H1 (cell line): ENCODE data around the gene ACSF3. TPM values are rescaled to one million over a fixed set of nuclear protein-coding genes. Genes with fewer than 3 reads are reported as not detected.

ENCODE experiments used
- CTCF ChIA-PET: fragments of 300-600 bp; sonication (Branson Sonifier 250); formaldehyde crosslinking; loops from one replicate; lab custom pipeline; 2021; ENCODE audit not compliant: partially characterized antibody; lab: Charles Lee
- POLR2A ChIA-PET: fragments of 300-600 bp; sonication (Branson Sonifier 250); formaldehyde crosslinking; loops from one replicate; lab custom pipeline; 2021; ENCODE audit warnings: inconsistent platforms; ENCODE audit not compliant: partially characterized antibody; lab: Charles Lee
- DNase-seq, 2 experiments: peaks; one replicate each; pipeline versions ENCODE4 v3.0.0 to v3.0.0-alpha.2; 2010 to 2022; ENCODE audit warnings: low spot score in 2 of 2, low read depth in 1 of 2, mixed read lengths in 1 of 2
- FAIRE-seq: peaks from 2 replicates; lab custom pipeline; 2011; peaks lifted over from hg19 to GRCh38; lab: Jason Lieb, UNC
- H2AFZ ChIP-seq: 2 replicates; pipeline ENCODE4 v1.8.1; 2012; ENCODE audit warnings: low read length, inconsistent platforms
- H2AK5ac ChIP-seq: 2 replicates; pipeline ENCODE4 v1.6.1; 2013; ENCODE audit warnings: low read depth, low read length
- H2BK120ac ChIP-seq: replicated peaks from 2 replicates; pipeline ENCODE3; 2013; ENCODE audit warnings: low read depth, low read length, inconsistent platforms
- H2BK12ac ChIP-seq: 2 replicates; pipeline ENCODE4 v1.6.1; 2013; ENCODE audit warnings: low read depth, low read length
- H2BK15ac ChIP-seq: 2 replicates; pipeline ENCODE4 v1.6.1; 2013; ENCODE audit warnings: low read length
- H2BK20ac ChIP-seq: 2 replicates; pipeline ENCODE4 v1.6.1; 2013; ENCODE audit warnings: low read length
- H2BK5ac ChIP-seq: 2 replicates; pipeline ENCODE4 v1.6.1; 2013; ENCODE audit warnings: low read depth, low read length
- H3K14ac ChIP-seq: 2 replicates; pipeline ENCODE4 v1.6.1; 2013; ENCODE audit warnings: inconsistent platforms; ENCODE audit not compliant: insufficient read length
- H3K18ac ChIP-seq: 2 replicates; pipeline ENCODE4 v1.6.1; 2013; ENCODE audit warnings: low read length; ENCODE audit errors: extremely low read depth
- H3K23ac ChIP-seq: 2 replicates; pipeline ENCODE4 v1.6.1; 2013; ENCODE audit warnings: inconsistent platforms; ENCODE audit not compliant: insufficient read length
- H3K23me2 ChIP-seq: 2 replicates; pipeline ENCODE4 v1.6.1; 2013; ENCODE audit warnings: low read depth, low read length
- H3K27ac ChIP-seq: 2 replicates; pipeline ENCODE4 v1.6.1; 2011; ENCODE audit warnings: low read depth, low read length, inconsistent platforms
- H3K27me3 ChIP-seq, 4 experiments: replicated peaks in 1 of 4; 1 replicate in 1 of 4; 2 replicates in 3 of 4; pipeline versions ENCODE4 v1.6.1 to v1.8.1; 2011 to 2013; ENCODE audit warnings: low read length in 3 of 4, mild to moderate bottlenecking in 3 of 4, inconsistent platforms in 2 of 4, mixed read lengths in 2 of 4, moderate library complexity in 1 of 4; ENCODE audit not compliant: control insufficient read depth in 3 of 4, insufficient read depth in 3 of 4; ENCODE audit errors: extremely low read depth in 1 of 4
- H3K36me3 ChIP-seq, 4 experiments: 2 replicates each; pipeline versions ENCODE4 v1.6.1 to v1.8.1; 2011 to 2013; ENCODE audit warnings: mild to moderate bottlenecking in 4 of 4, low read length in 3 of 4, moderate library complexity in 2 of 4, control low read depth in 1 of 4, inconsistent platforms in 1 of 4; ENCODE audit not compliant: insufficient read depth in 4 of 4, control insufficient read depth in 2 of 4
- H3K4ac ChIP-seq: replicated peaks from 2 replicates; pipeline ENCODE3; 2013; ENCODE audit warnings: low read length, low read depth, mixed read lengths, inconsistent platforms; ENCODE audit not compliant: insufficient read length
- H3K4me1 ChIP-seq, 4 experiments: replicated peaks in 1 of 4; 1 replicate in 1 of 4; 2 replicates in 3 of 4; pipeline versions ENCODE4 v1.6.1 to v1.8.1; 2011 to 2013; ENCODE audit warnings: low read length in 3 of 4, inconsistent platforms in 2 of 4, mixed read lengths in 1 of 4; ENCODE audit not compliant: insufficient read depth in 4 of 4, control insufficient read depth in 3 of 4
- H3K4me2 ChIP-seq, 2 experiments: 2 replicates each; pipeline versions ENCODE4 v1.6.1 to v1.8.1; 2011 to 2013; ENCODE audit warnings: low read depth in 2 of 2, low read length in 2 of 2, control low read depth in 1 of 2, inconsistent platforms in 1 of 2, mild to moderate bottlenecking in 1 of 2; ENCODE audit not compliant: insufficient read depth in 1 of 2
- H3K4me3 ChIP-seq, 4 experiments: fragments of 200-600, 300-600 bp in 1 of 4; sonication (generic), shearing (Covaris generic), sonication (Bioruptor Twin) in 1 of 4; 2 replicates each; pipeline versions ENCODE4 v1.5.1 to v1.8.1; 2011 to 2016; ENCODE audit warnings: low read length in 4 of 4, low read depth in 3 of 4, control low read depth in 2 of 4, inconsistent platforms in 2 of 4, mild to moderate bottlenecking in 2 of 4, mixed read lengths in 1 of 4, moderate library complexity in 1 of 4; ENCODE audit not compliant: insufficient read depth in 2 of 4; ENCODE audit errors: extremely low read depth in 1 of 4
- H3K56ac ChIP-seq: replicated peaks from 2 replicates; pipeline ENCODE3; 2013; ENCODE audit warnings: low read depth, mild to moderate bottlenecking, mixed read lengths, low read length, inconsistent platforms; ENCODE audit not compliant: insufficient read length
- H3K79me1 ChIP-seq: 2 replicates; pipeline ENCODE4 v1.6.1; 2013; ENCODE audit warnings: low read depth, low read length, control low read depth
- H3K79me2 ChIP-seq, 2 experiments: 2 replicates each; pipeline versions ENCODE4 v1.6.1 to v1.8.1; 2012 to 2013; ENCODE audit warnings: low read length in 2 of 2, mild to moderate bottlenecking in 2 of 2, inconsistent platforms in 1 of 2; ENCODE audit not compliant: insufficient read depth in 2 of 2, control insufficient read depth in 1 of 2
- H3K9ac ChIP-seq, 4 experiments: replicated peaks in 1 of 4; 1 replicate in 1 of 4; 2 replicates in 3 of 4; pipeline versions ENCODE4 v1.6.1 to v1.8.1; 2011 to 2013; ENCODE audit warnings: low read depth in 3 of 4, low read length in 3 of 4, control low read depth in 2 of 4, mild to moderate bottlenecking in 2 of 4, moderate library complexity in 2 of 4, inconsistent platforms in 1 of 4; ENCODE audit errors: extremely low read depth in 1 of 4
- H3K9me3 ChIP-seq, 2 experiments: 2 replicates each; pipeline versions ENCODE4 v1.6.1 to v1.8.1; 2012 to 2013; ENCODE audit warnings: mild to moderate bottlenecking in 2 of 2, moderate library complexity in 2 of 2, control low read depth in 1 of 2, inconsistent platforms in 1 of 2, low read depth in 1 of 2, low read length in 1 of 2, mixed read lengths in 1 of 2; ENCODE audit not compliant: insufficient read depth in 2 of 2
- H4K20me1 ChIP-seq, 2 experiments: replicated peaks in 1 of 2; 2 replicates each; pipeline versions ENCODE3 to v1.8.1; 2011 to 2013; ENCODE audit warnings: inconsistent platforms in 2 of 2, low read length in 2 of 2, mild to moderate bottlenecking in 1 of 2; ENCODE audit not compliant: insufficient read depth in 2 of 2, control insufficient read depth in 1 of 2
- H4K5ac ChIP-seq: 2 replicates; pipeline ENCODE4 v1.6.1; 2013; ENCODE audit warnings: low read length, low read depth, mixed read lengths, inconsistent platforms; ENCODE audit not compliant: insufficient read length
- H4K8ac ChIP-seq: 2 replicates; pipeline ENCODE4 v1.8.0; 2013; ENCODE audit warnings: mild to moderate bottlenecking, moderate library complexity, low read length, inconsistent platforms; ENCODE audit not compliant: insufficient read depth; ENCODE audit errors: extremely low read depth
- H4K91ac ChIP-seq: replicated peaks from 2 replicates; pipeline ENCODE3; 2013; ENCODE audit warnings: low read length, mixed read lengths, inconsistent platforms; ENCODE audit not compliant: insufficient read length
- BACH1 ChIP-seq: IDR thresholded peaks from 2 replicates; pipeline ENCODE4 v1.6.1; 2012; ENCODE audit warnings: low read length, improper control_type of control experiment
- CBX8 ChIP-seq: fragments of 300-800, 300-1000 bp; sonication (generic); IDR thresholded peaks from 2 replicates; pipeline ENCODE4 v1.7.1; 2016; ENCODE audit warnings: low read depth, low read length, borderline replicate concordance
- CEBPB ChIP-seq: IDR thresholded peaks from 2 replicates; pipeline ENCODE4 v1.6.1; 2012; ENCODE audit warnings: low read depth, low read length
- EGR1 ChIP-seq: IDR thresholded peaks from 2 replicates; pipeline ENCODE4 v1.6.1; 2011; ENCODE audit warnings: low read depth, low read length, borderline replicate concordance
- FOSL1 ChIP-seq: IDR thresholded peaks from 2 replicates; pipeline ENCODE4 v1.6.1; 2011; ENCODE audit warnings: mild to moderate bottlenecking, low read depth, low read length, moderate library complexity; ENCODE audit not compliant: insufficient read depth
- GTF2F1 ChIP-seq: IDR thresholded peaks from 2 replicates; pipeline ENCODE4 v1.6.1; 2012; ENCODE audit warnings: low read depth, low read length, improper control_type of control experiment, borderline replicate concordance
- JUND ChIP-seq: IDR thresholded peaks from 2 replicates; pipeline ENCODE4 v1.6.1; 2011; ENCODE audit warnings: mild to moderate bottlenecking, improper control_type of control experiment, low read length
- SIX5 ChIP-seq: IDR thresholded peaks from 2 replicates; pipeline ENCODE4 v1.6.1; 2011; ENCODE audit warnings: mild to moderate bottlenecking, low read depth, low read length
- SP1 ChIP-seq: IDR thresholded peaks from 2 replicates; pipeline ENCODE4 v1.6.1; 2011; ENCODE audit warnings: low read depth, low read length
- TBP ChIP-seq: IDR thresholded peaks from 2 replicates; pipeline ENCODE4 v1.6.1; 2011; ENCODE audit warnings: low read depth, low read length, improper control_type of control experiment
- TEAD4 ChIP-seq: IDR thresholded peaks from 2 replicates; pipeline ENCODE4 v1.6.1; 2012; ENCODE audit warnings: low read depth, low read length, inconsistent platforms, mixed read lengths
- USF2 ChIP-seq: IDR thresholded peaks from 2 replicates; pipeline ENCODE4 v1.6.1; 2011; ENCODE audit warnings: low read length, improper control_type of control experiment
- WGBS, 2 experiments: shearing (Covaris generic) in 1 of 2; methylation state at CpG; one replicate each; pipeline versions ENCODE4 v1.1.6 to v1.1.7; 2013 to 2015; ENCODE audit warnings: low lambda C conversion rate in 2 of 2, mixed read lengths in 2 of 2, inconsistent platforms in 1 of 2, low coverage in 1 of 2, missing lambda C conversion rate in 1 of 2; ENCODE audit not compliant: insufficient replicate concordance in 2 of 2, insufficient coverage in 1 of 2, insufficient read length in 1 of 2; ENCODE audit errors: extremely low coverage in 1 of 2, missing lambda C conversion rate in 1 of 2; 5-methylcytosine and 5-hydroxymethylcytosine counted together
- polyA plus RNA-seq, 7 experiments: library from polyadenylated mRNA; depleted of rRNA in 3 of 7; stranded (reverse) in 5 of 7; unstranded in 2 of 7; fragments of >200 nt in 5 of 7; fragments of 200-250 nt in 2 of 7; gene quantifications; 1 replicate in 5 of 7; 2 replicates in 1 of 7; 4 replicates in 1 of 7; pipeline versions ENCODE4 v1.2.1 to v1.2.3, GENCODE V29; 2011 to 2013; ENCODE audit warnings: missing spikeins in 2 of 7, mixed read lengths in 2 of 7
- total RNA-seq: library from RNA; stranded (reverse); fragmentation: NEBNext Ultra II Directional; extraction: Animal tissue kit (Norgen Biotek cat#: 25700); gene quantifications from 2 replicates; pipeline ENCODE4 v1.2.1, GENCODE V29; 2021

The ACSF3 gene
- total and polyA plus RNA-seq, 2 of the 8 experiments (the other 6 are each of a cell fraction or from before 2014, with no cell fraction given): 15.6 to 22.9 TPM

GRCh38 chr16:89061086-89061485 is 32.6 kb upstream of the ACSF3 start:
- Histone ChIP-seq H3K79me2 (no peaks in the 10 kb centered on the region), H3K14ac (no peak overlapping the region), H4K91ac (no peak overlapping the region), H2AK5ac (no peak overlapping the region), H3K27ac (no peak overlapping the region), H3K18ac (no peak overlapping the region), H3K4me2 (no peak overlapping the region), H3K9ac (no peak overlapping the region), H2AFZ (no peak overlapping the region), H3K4me1 (no peaks in the 10 kb centered on the region), H2BK20ac (no peak overlapping the region), H3K56ac (no peak overlapping the region), H2BK5ac (no peak overlapping the region), H2BK120ac (no peak overlapping the region), H4K8ac (peak overlapping the region; percentile 35), H2BK15ac (no peak overlapping the region), H3K4ac (no peak overlapping the region), H3K23ac (no peak overlapping the region), H3K23me2 (no peaks in the 10 kb centered on the region), H2BK12ac (no peak overlapping the region), H4K5ac (no peak overlapping the region), H3K79me1 (no peaks in the 10 kb centered on the region), H3K4me3 (no peak overlapping the region), H4K20me1 (no peaks in the 10 kb centered on the region), H3K27me3 (no peaks in the 10 kb centered on the region), H3K36me3 (no peaks in the 10 kb centered on the region), H3K9me3 (no peaks in the 10 kb centered on the region)
- ChIA-PET CTCF (no interaction called here), POLR2A (interaction anchor here (0.7 to 0.9 kb wide), 2 partner anchors 11 to 248 kb away, joined by 3 read pairs; no protein-coding TSS in a partner anchor)
- TF ChIP-seq BACH1: no peak
- no peak for TF ChIP-seq CEBPB
- no peak for TF ChIP-seq EGR1
- no peak for TF ChIP-seq TEAD4
- no peak for TF ChIP-seq CBX8
- no peak for TF ChIP-seq SP1
- no peak for TF ChIP-seq USF2
- no peak for TF ChIP-seq TBP
- no peak for TF ChIP-seq GTF2F1
- TF ChIP-seq FOSL1: no peak
- no peak for TF ChIP-seq SIX5
- no peak for TF ChIP-seq JUND
- WGBS, 2 experiments: 90% methylated on average over 18 of the region's 21 CpGs; no CpG with 5 or more reads in 1 of the 2 experiments
- FAIRE-seq (no peak), DNase-seq (no peak)
